LoVo (cell line): Measurements from ENCODE around the gene CTCFL.
"Not testable (repeated sequence)": the region's sequence is repeated elsewhere in the genome, so short reads cannot be mapped to it uniquely, and the experiment has no call there.

Source experiments
- DNase-seq: peaks from one replicate; pipeline ENCODE4 v3.0.0-alpha.2; 2016; ENCODE audit warnings: low spot score

CTCFL gene

GRCh38 chr20:57480444-57481160 lies 44.3 kb downstream of the CTCFL start:
- DNase-seq: no peak

- DNase-seq: no peak
These were observed 45.7 kb downstream of the CTCFL start for GRCh38 chr20:57479196-57479595.

- DNase-seq: no peak
These were observed 46.8 kb downstream of the CTCFL start for GRCh38 chr20:57478176-57478575.

- DNase-seq: no peak
These were observed 48.1 kb downstream of the CTCFL start for GRCh38 chr20:57476641-57477461.

GRCh38 chr20:57476084-57476526 lies 48.8 kb downstream of the CTCFL start:
- DNase-seq: no peak

GRCh38 chr20:57475388-57476083 lies 49.4 kb downstream of the CTCFL start:
- DNase-seq: peak; percentile 38

GRCh38 chr20:57474816-57475215 lies 50.1 kb downstream of the CTCFL start:
- DNase-seq: no peak

- DNase-seq: no peak
These were observed 50.7 kb downstream of the CTCFL start for GRCh38 chr20:57474205-57474604.

GRCh38 chr20:57473246-57474048 lies 51.5 kb downstream of the CTCFL start:
- DNase-seq: no peak

GRCh38 chr20:57472474-57472873 lies 52.5 kb downstream of the CTCFL start:
- not testable (repeated sequence) for DNase-seq

GRCh38 chr20:57471496-57472372 lies 53.2 kb downstream of the CTCFL start:
- DNase-seq: no peak

- DNase-seq: no peak
These were observed 54.1 kb downstream of the CTCFL start for GRCh38 chr20:57470666-57471495.

GRCh38 chr20:57470212-57470522 lies 54.8 kb downstream of the CTCFL start:
- DNase-seq: no peak

- DNase-seq: no peak
These were observed 55.3 kb downstream of the CTCFL start for GRCh38 chr20:57469418-57470211.

- DNase-seq: no peak
These were observed 56.2 kb downstream of the CTCFL start for GRCh38 chr20:57468523-57469417.

GRCh38 chr20:57467742-57468141 lies 57.2 kb downstream of the CTCFL start:
- no peak for DNase-seq

- DNase-seq: no peak
These were observed 59.0 kb downstream of the CTCFL start for GRCh38 chr20:57465943-57466342.

GRCh38 chr20:57465486-57465885 lies 59.5 kb downstream of the CTCFL start:
- DNase-seq: no peak
